ENCODE data around the gene APBB1IP. TPM values are rescaled to one million over a fixed set of nuclear protein-coding genes. Genes with fewer than 3 reads are reported as not detected.
"Not testable (repeated sequence)": the region's sequence is repeated elsewhere in the genome, so short reads cannot be mapped to it uniquely, and the experiment has no call there.

Gene APBB1IP
- total RNA-seq, 1 donor from 2014 or later, result 43.6 TPM

GRCh38 chr10:26485150-26485941 lies 47.2 kb downstream of the APBB1IP start:
- Mint-ChIP-seq H3K4me3 (no peak overlapping the region), H3K4me1 (ENCODE audit: low read depth) (peaks cover 73% of the 10 kb centered on the region), H3K36me3 (ENCODE audit: low read depth) (peaks cover 10% of the 10 kb centered on the region), H3K27ac (peak overlapping the region; percentile 83), H3K9me3 (no peaks in the 10 kb centered on the region), H3K27me3 (ENCODE audit: insufficient read depth) (no peaks in the 10 kb centered on the region)
- no peak for DNase-seq (ENCODE audit: low spot score)
- intact Hi-C loops (cut with micrococcal nuclease), result loop anchor here (5.0 kb wide), 2 partner anchors 148 to 757 kb away; partner anchors contain the start of gene ACBD5

GRCh38 chr10:26486304-26486703 lies 48.2 kb downstream of the APBB1IP start:
- Mint-ChIP-seq H3K9me3 (no peaks in the 10 kb centered on the region), H3K27me3 (ENCODE audit: insufficient read depth) (no peaks in the 10 kb centered on the region), H3K36me3 (ENCODE audit: low read depth) (peaks cover 10% of the 10 kb centered on the region), H3K4me3 (peak overlapping the region; percentile 73), H3K4me1 (ENCODE audit: low read depth) (peaks cover 65% of the 10 kb centered on the region), H3K27ac (peak overlapping the region; percentile 97)
- no peak for DNase-seq (ENCODE audit: low spot score)
- intact Hi-C loops (cut with micrococcal nuclease), result loop anchor here (2.0 to 5.0 kb wide), 6 partner anchors 149 to 1848 kb away; partner anchors contain the start of genes ABI1, ACBD5, ANKRD26 and PDSS1

- intact Hi-C loops (cut with micrococcal nuclease), result loop anchor here (1.0 to 5.0 kb wide), 13 partner anchors 12 to 1848 kb away; partner anchors contain the start of genes ABI1, ACBD5, ANKRD26 and APBB1IP
- no peaks in the 10 kb centered on the region for H3K9me3 Mint-ChIP-seq
- peaks cover 13% of the 10 kb centered on the region for H3K36me3 Mint-ChIP-seq (ENCODE audit: low read depth)
- peak overlapping the region; percentile 97 for H3K27ac Mint-ChIP-seq
- peak; percentile 65 for DNase-seq (ENCODE audit: low spot score)
- H3K4me3 Mint-ChIP-seq, result peak overlapping the region; percentile 73
- no peaks in the 10 kb centered on the region for H3K27me3 Mint-ChIP-seq (ENCODE audit: insufficient read depth)
- H3K4me1 Mint-ChIP-seq (ENCODE audit: low read depth), result peaks cover 61% of the 10 kb centered on the region
Measured at GRCh38 chr10:26486990-26487850, 49.1 kb downstream of the APBB1IP start.

- Mint-ChIP-seq H3K27me3 (ENCODE audit: insufficient read depth) (no peaks in the 10 kb centered on the region), H3K4me3 (peak overlapping the region; percentile 20), H3K36me3 (ENCODE audit: low read depth) (peaks cover 22% of the 10 kb centered on the region), H3K9me3 (no peaks in the 10 kb centered on the region), H3K27ac (peak overlapping the region; percentile 97), H3K4me1 (ENCODE audit: low read depth) (peaks cover 52% of the 10 kb centered on the region)
- no peak for DNase-seq (ENCODE audit: low spot score)
- intact Hi-C loops (cut with micrococcal nuclease), result loop anchor here (5.0 kb wide), 2 partner anchors 151 to 754 kb away; partner anchors contain the start of gene ACBD5
Measured at GRCh38 chr10:26488344-26488743, 50.2 kb downstream of the APBB1IP start.

- H3K27me3 Mint-ChIP-seq (ENCODE audit: insufficient read depth), result no peaks in the 10 kb centered on the region
- peak overlapping the region; percentile 97 for H3K27ac Mint-ChIP-seq
- H3K36me3 Mint-ChIP-seq (ENCODE audit: low read depth), result peaks cover 28% of the 10 kb centered on the region
- H3K4me3 Mint-ChIP-seq, result no peak overlapping the region
- H3K4me1 Mint-ChIP-seq (ENCODE audit: low read depth), result peaks cover 45% of the 10 kb centered on the region
- no peaks in the 10 kb centered on the region for H3K9me3 Mint-ChIP-seq
- intact Hi-C loops (cut with micrococcal nuclease), result loop anchor here (5.0 kb wide), 2 partner anchors 152 to 753 kb away; partner anchors contain the start of gene ACBD5
- DNase-seq (ENCODE audit: low spot score), result no peak
Measured at GRCh38 chr10:26489081-26489480, 50.9 kb downstream of the APBB1IP start.

GRCh38 chr10:26490367-26490766 lies 52.2 kb downstream of the APBB1IP start:
- H3K27me3 Mint-ChIP-seq (ENCODE audit: insufficient read depth); DNase-seq (ENCODE audit: low spot score); H3K27ac Mint-ChIP-seq; intact Hi-C loops (cut with micrococcal nuclease); H3K4me3 Mint-ChIP-seq; H3K9me3 Mint-ChIP-seq: not testable (repeated sequence)
- H3K36me3 Mint-ChIP-seq (ENCODE audit: low read depth), result peaks cover 31% of the 10 kb centered on the region
- H3K4me1 Mint-ChIP-seq (ENCODE audit: low read depth), result peaks cover 40% of the 10 kb centered on the region

- Mint-ChIP-seq H3K4me1 (ENCODE audit: low read depth) (peaks cover 31% of the 10 kb centered on the region), H3K27ac (no peak overlapping the region)
Measured at GRCh38 chr10:26491276-26491675, 53.1 kb downstream of the APBB1IP start.

GRCh38 chr10:26491934-26492333 lies 53.8 kb downstream of the APBB1IP start:
- Mint-ChIP-seq H3K27me3 (ENCODE audit: insufficient read depth) (no peaks in the 10 kb centered on the region), H3K4me1 (ENCODE audit: low read depth) (peaks cover 24% of the 10 kb centered on the region), H3K4me3 (no peak overlapping the region), H3K9me3 (no peaks in the 10 kb centered on the region), H3K36me3 (ENCODE audit: low read depth) (peaks cover 38% of the 10 kb centered on the region), H3K27ac (no peak overlapping the region)
- intact Hi-C loops (cut with micrococcal nuclease), result no loop called here
- no peak for DNase-seq (ENCODE audit: low spot score)

More at GRCh38 chr10:26491276-26491675, 53.1 kb downstream of the APBB1IP start:
- intact Hi-C loops (cut with micrococcal nuclease), result no loop called here
- Mint-ChIP-seq H3K27me3 (ENCODE audit: insufficient read depth) (no peaks in the 10 kb centered on the region), H3K36me3 (ENCODE audit: low read depth) (peaks cover 35% of the 10 kb centered on the region), H3K9me3 (no peaks in the 10 kb centered on the region), H3K4me3 (no peak overlapping the region)
- no peak for DNase-seq (ENCODE audit: low spot score)

GRCh38 chr10:26492725-26493124 lies 54.6 kb downstream of the APBB1IP start:
- H3K4me3 Mint-ChIP-seq; H3K9me3 Mint-ChIP-seq; H3K27ac Mint-ChIP-seq; DNase-seq (ENCODE audit: low spot score); intact Hi-C loops (cut with micrococcal nuclease); H3K27me3 Mint-ChIP-seq (ENCODE audit: insufficient read depth): not testable (repeated sequence)
- Mint-ChIP-seq H3K36me3 (ENCODE audit: low read depth) (peaks cover 38% of the 10 kb centered on the region), H3K4me1 (ENCODE audit: low read depth) (peaks cover 16% of the 10 kb centered on the region)

- no peak overlapping the region for H3K4me3 Mint-ChIP-seq
Measured at GRCh38 chr10:26494018-26494417, 55.9 kb downstream of the APBB1IP start.

GRCh38 chr10:26499426-26499825 lies 61.3 kb downstream of the APBB1IP start:
- intact Hi-C loops (cut with micrococcal nuclease), result no loop called here
- H3K4me1 Mint-ChIP-seq (ENCODE audit: low read depth), result no peaks in the 10 kb centered on the region
- no peaks in the 10 kb centered on the region for H3K27me3 Mint-ChIP-seq (ENCODE audit: insufficient read depth)
- no peaks in the 10 kb centered on the region for H3K9me3 Mint-ChIP-seq
- no peak for DNase-seq (ENCODE audit: low spot score)
- H3K36me3 Mint-ChIP-seq (ENCODE audit: low read depth), result peaks cover 32% of the 10 kb centered on the region
- H3K27ac Mint-ChIP-seq, result no peak overlapping the region
- H3K4me3 Mint-ChIP-seq, result no peak overlapping the region

More at GRCh38 chr10:26494018-26494417, 55.9 kb downstream of the APBB1IP start:
- Mint-ChIP-seq H3K9me3 (no peaks in the 10 kb centered on the region), H3K27ac (no peak overlapping the region), H3K4me1 (ENCODE audit: low read depth) (peaks cover 3% of the 10 kb centered on the region), H3K36me3 (ENCODE audit: low read depth) (peaks cover 34% of the 10 kb centered on the region), H3K27me3 (ENCODE audit: insufficient read depth) (no peaks in the 10 kb centered on the region)
- intact Hi-C loops (cut with micrococcal nuclease), result no loop called here
- DNase-seq (ENCODE audit: low spot score), result no peak

GRCh38 chr10:26502986-26503385 lies 64.8 kb downstream of the APBB1IP start:
- Mint-ChIP-seq H3K36me3 (ENCODE audit: low read depth) (peaks cover 44% of the 10 kb centered on the region), H3K27me3 (ENCODE audit: insufficient read depth) (no peaks in the 10 kb centered on the region), H3K4me3 (no peak overlapping the region), H3K4me1 (ENCODE audit: low read depth) (no peaks in the 10 kb centered on the region), H3K27ac (no peak overlapping the region), H3K9me3 (no peaks in the 10 kb centered on the region)
- no peak for DNase-seq (ENCODE audit: low spot score)
- intact Hi-C loops (cut with micrococcal nuclease), result loop anchor here (5.0 kb wide), 1 partner anchor 166 kb away; no protein-coding TSS in a partner anchor
